Measurements from ENCODE around the gene PTPRA. TPM values are rescaled to one million over a fixed set of nuclear protein-coding genes. Genes with fewer than 3 reads are reported as not detected.

Gene PTPRA
- total and polyA plus RNA-seq, 10 of the 15 experiments (the other 5 are each of a cell fraction or from before 2014, with no cell fraction given): 3.9 to 62.1 (median 34.6) TPM

- ATAC-seq (no peak), FAIRE-seq (no peak), DNase-seq (ENCODE audit: low read depth, low spot score) (no peak)
- Histone ChIP-seq H4K20me1 (ENCODE audit: control insufficient read depth, insufficient read depth) (no peaks in the 10 kb centered on the region; the same call in 1 of the 2 replicates), H3K27me3 (replicated peaks in 1 of 2; ENCODE audit: control insufficient read depth in 2 of 2, insufficient read depth in 2 of 2, low read length in 1 of 2) (no peaks in the 10 kb centered on the region), H3K9ac (ENCODE audit: control insufficient read depth, insufficient read depth, low read length) (no peak overlapping the region), H3K36me3 (ENCODE audit: control insufficient read depth in 2 of 2, insufficient read depth in 2 of 2, low read length in 1 of 2) (peaks cover 2 to 13% of the 10 kb centered on the region in 2 experiments), H2AFZ (ENCODE audit: control insufficient read depth, low read depth, low read length) (no peak overlapping the region), H3K4me3 (no peak overlapping the region), H3K27ac (ENCODE audit: control insufficient read depth, insufficient read depth) (no peak overlapping the region), H3K4me2 (ENCODE audit: control insufficient read depth, insufficient read depth) (no peak overlapping the region), H3K9me3 (replicated peaks; ENCODE audit: control insufficient read depth, insufficient read depth, low read length) (no peaks in the 10 kb centered on the region), H3K4me1 (ENCODE audit: control insufficient read depth, insufficient read depth, low read length) (no peaks in the 10 kb centered on the region), H3K79me2 (ENCODE audit: control insufficient read depth, insufficient read depth, low read length) (no peaks in the 10 kb centered on the region; the same call in none of the 2 replicates)
- ChIA-PET SMC1A (ENCODE audit: uncharacterized antibody, unreplicated experiment) (interaction anchor here (1.2 kb wide), 1 partner anchor 11 kb away, joined by 3 read pairs; no protein-coding TSS in a partner anchor), POLR2A (no interaction called here), CTCF (no interaction called here), RAD21 (ENCODE audit: unreplicated experiment) (no interaction called here)
- no TSS peak for BruUV-seq (replicated peaks)
- intact Hi-C loops (cut with micrococcal nuclease; ENCODE audit: unreplicated experiment) (no loop called here), in situ Hi-C loops (cut with MboI) (no loop called here)
- no peak for TF ChIP-seq MLLT1 (IDR thresholded peaks at IDR 0.05)
- TF ChIP-seq ZBTB33 (IDR thresholded peaks at IDR 0.05): no peak
- no peak for TF ChIP-seq ZNF384 (IDR thresholded peaks at IDR 0.05; ENCODE audit: borderline replicate concordance, low read depth, low read length)
- TF ChIP-seq TARDBP (IDR thresholded peaks at IDR 0.05; ENCODE audit: borderline replicate concordance): no peak
- TF ChIP-seq ZNF592 (IDR thresholded peaks at IDR 0.05): no peak
- TF ChIP-seq LARP7 (IDR thresholded peaks at IDR 0.05): no peak
- TF ChIP-seq SP1 (IDR thresholded peaks at IDR 0.05; ENCODE audit: low read depth, low read length): no peak
- no peak for TF ChIP-seq SMAD5 (IDR thresholded peaks at IDR 0.05; ENCODE audit: low read depth)
- no peak for TF ChIP-seq SPI1 (IDR thresholded peaks at IDR 0.05; ENCODE audit: borderline replicate concordance, insufficient read depth, low read depth, low read length)
- WGBS (ENCODE audit: insufficient coverage, insufficient replicate concordance, low lambda C conversion rate, missing lambda C conversion rate): 91% methylated on average over 1 of the region's 1 CpG
Measured at GRCh38 chr20:2920473-2920872, 47.2 kb downstream of the PTPRA start.
